OCI-LY1 (cell line): ENCODE results near the gene GRK4.

Experiments used
- CTCF ChIP-seq: fragments of 200-600 bp; sonication (generic), shearing (Covaris generic); IDR thresholded peaks from 2 replicates; pipeline ENCODE4 v1.5.1; 2017; ENCODE audit warnings: mild to moderate bottlenecking, antibody characterized with exemption, low read length, moderate library complexity, mixed read lengths
- EZH2 ChIP-seq: fragments of 200-600 bp; sonication (generic), shearing (Covaris generic); IDR thresholded peaks from 2 replicates; pipeline ENCODE4 v1.8.0; 2017; ENCODE audit warnings: borderline replicate concordance, mixed run types, mild to moderate bottlenecking, antibody characterized with exemption, low read length, moderate library complexity, mixed read lengths

- TF ChIP-seq CTCF (no peak), EZH2 (no peak)
Measured at GRCh38 chr4:2963966-2964471, 648 bp downstream of the GRK4 start.
